ENCODE results near the gene TMEM184A. TPM values are rescaled to one million over a fixed set of nuclear protein-coding genes. Genes with fewer than 3 reads are reported as not detected.

Gene TMEM184A
- total RNA-seq, 1 donor from 2014 or later: 8.6 TPM

GRCh38 chr7:1588978-1589377, 33.0 kb upstream of the TMEM184A start:
- Mint-ChIP-seq H3K9me3 (ENCODE audit: low read depth) (peaks cover 2% of the 10 kb centered on the region), H3K36me3 (ENCODE audit: insufficient read depth) (peaks cover 3% of the 10 kb centered on the region), H3K4me1 (ENCODE audit: low read depth) (no peaks in the 10 kb centered on the region), H3K4me3 (ENCODE audit: low read depth) (no peak overlapping the region), H3K27me3 (peaks cover 24% of the 10 kb centered on the region), H3K27ac (no peak overlapping the region)
- no peak for DNase-seq (ENCODE audit: low spot score, unreplicated experiment)
- no peak for TF ChIP-seq CTCF (IDR thresholded peaks at IDR 0.05; ENCODE audit: unreplicated experiment)

- DNase-seq (ENCODE audit: low spot score, unreplicated experiment): no peak
- H3K9me3 Mint-ChIP-seq (ENCODE audit: low read depth): peaks cover 2% of the 10 kb centered on the region
- H3K4me1 Mint-ChIP-seq (ENCODE audit: low read depth): no peaks in the 10 kb centered on the region
- H3K4me3 Mint-ChIP-seq (ENCODE audit: low read depth): no peak overlapping the region
- TF ChIP-seq CTCF (IDR thresholded peaks at IDR 0.05; ENCODE audit: unreplicated experiment): no peak
- H3K27me3 Mint-ChIP-seq: peaks cover 22% of the 10 kb centered on the region
- H3K36me3 Mint-ChIP-seq (ENCODE audit: insufficient read depth): peaks cover 5% of the 10 kb centered on the region
- no peak overlapping the region for H3K27ac Mint-ChIP-seq
These were observed 31.7 kb upstream of the TMEM184A start for GRCh38 chr7:1587738-1588137.

- Mint-ChIP-seq H3K36me3 (ENCODE audit: insufficient read depth) (peaks cover 5% of the 10 kb centered on the region), H3K9me3 (ENCODE audit: low read depth) (peaks cover 2% of the 10 kb centered on the region), H3K27me3 (peaks cover 18% of the 10 kb centered on the region), H3K27ac (no peak overlapping the region), H3K4me1 (ENCODE audit: low read depth) (no peaks in the 10 kb centered on the region), H3K4me3 (ENCODE audit: low read depth) (no peak overlapping the region)
- TF ChIP-seq CTCF (IDR thresholded peaks at IDR 0.05; ENCODE audit: unreplicated experiment): no peak
- no peak for DNase-seq (ENCODE audit: low spot score, unreplicated experiment)
These were observed 31.1 kb upstream of the TMEM184A start for GRCh38 chr7:1586827-1587705.

GRCh38 chr7:1586126-1586826, 30.3 kb upstream of the TMEM184A start:
- Mint-ChIP-seq H3K27ac (no peak overlapping the region), H3K36me3 (ENCODE audit: insufficient read depth) (peaks cover 5% of the 10 kb centered on the region), H3K9me3 (ENCODE audit: low read depth) (peaks cover 2% of the 10 kb centered on the region), H3K4me1 (ENCODE audit: low read depth) (no peaks in the 10 kb centered on the region), H3K27me3 (peaks cover 12% of the 10 kb centered on the region), H3K4me3 (ENCODE audit: low read depth) (no peak overlapping the region)
- TF ChIP-seq CTCF (IDR thresholded peaks at IDR 0.05; ENCODE audit: unreplicated experiment): no peak
- no peak for DNase-seq (ENCODE audit: low spot score, unreplicated experiment)

GRCh38 chr7:1585142-1585981, 29.4 kb upstream of the TMEM184A start:
- no peak for TF ChIP-seq CTCF (IDR thresholded peaks at IDR 0.05; ENCODE audit: unreplicated experiment)
- peaks cover 5% of the 10 kb centered on the region for H3K36me3 Mint-ChIP-seq (ENCODE audit: insufficient read depth)
- H3K27me3 Mint-ChIP-seq: peaks cover 5% of the 10 kb centered on the region
- no peak overlapping the region for H3K27ac Mint-ChIP-seq
- H3K4me3 Mint-ChIP-seq (ENCODE audit: low read depth): no peak overlapping the region
- no peak for DNase-seq (ENCODE audit: low spot score, unreplicated experiment)
- H3K4me1 Mint-ChIP-seq (ENCODE audit: low read depth): peaks cover under 1% of the 10 kb centered on the region
- peaks cover 2% of the 10 kb centered on the region for H3K9me3 Mint-ChIP-seq (ENCODE audit: low read depth)
